Panc1 (cell line): Measurements from ENCODE around the gene FAM219B. TPM values are rescaled to one million over a fixed set of nuclear protein-coding genes. Genes with fewer than 3 reads are reported as not detected.
A peak's percentile ranks its signal among the peaks of the same experiment; 100 is the strongest.

Experiments used
- ATAC-seq: fragments of 200-7000 bp; cut with Tn5 transposase; 2 replicates; pipeline ENCODE4 v1.9.1; 2020; ENCODE audit warnings: mild to moderate bottlenecking, moderate library complexity
- BruUV-seq: library from RNA; stranded (reverse); fragments of 400-500 nt; replicated peaks from 2 replicates; lab custom pipeline; 2021; lab: Mats Ljungman, UMichigan
- CTCF ChIA-PET: fragments of 300-600 bp; sonication (Branson Sonifier 250); formaldehyde crosslinking; loops from one replicate; lab custom pipeline; 2022; ENCODE audit warnings: antibody characterized with exemption; lab: Charles Lee
- POLR2A ChIA-PET: fragments of 300-600 bp; sonication (Branson Sonifier 250); formaldehyde crosslinking; loops from one replicate; lab custom pipeline; 2022; ENCODE audit warnings: antibody characterized with exemption; lab: Charles Lee
- DNase-seq: peaks from one replicate; pipeline ENCODE4 v3.0.0-alpha.2; 2010; ENCODE audit warnings: low read depth, low spot score
- H3K27ac ChIP-seq: 2 replicates; pipeline ENCODE4 v1.5.1; 2011; ENCODE audit warnings: mild to moderate bottlenecking, low read length, inconsistent platforms
- H3K27me3 ChIP-seq: fragments of 200-500 bp; sonication (Bioruptor generic); 2 replicates; pipeline ENCODE4 v1.6.0; 2014; ENCODE audit warnings: low read length, inconsistent platforms; ENCODE audit not compliant: control insufficient read depth, insufficient read depth
- H3K36me3 ChIP-seq: fragments of 200-500 bp; sonication (Bioruptor generic); 2 replicates; pipeline ENCODE4 v1.5.1; 2014; ENCODE audit warnings: inconsistent platforms, mild to moderate bottlenecking, low read length, moderate library complexity; ENCODE audit not compliant: control insufficient read depth, insufficient read depth
- H3K4me1 ChIP-seq: 2 replicates; pipeline ENCODE4 v1.5.1; 2011; ENCODE audit warnings: inconsistent platforms, mild to moderate bottlenecking, low read length, moderate library complexity; ENCODE audit not compliant: control insufficient read depth, insufficient read depth
- H3K4me3 ChIP-seq, 2 experiments: 2 replicates each; pipeline ENCODE4 v1.5.1; 2011 to 2012; ENCODE audit warnings: low read depth in 2 of 2, low read length in 2 of 2, mild to moderate bottlenecking in 2 of 2, inconsistent platforms in 1 of 2, moderate library complexity in 1 of 2
- H3K9me3 ChIP-seq: fragments of 200-500 bp; sonication (Bioruptor generic); 2 replicates; pipeline ENCODE4 v1.5.1; 2014; ENCODE audit warnings: low read depth, mild to moderate bottlenecking, inconsistent platforms, low read length, moderate library complexity; ENCODE audit not compliant: control insufficient read depth, insufficient read depth
- CTCF ChIP-seq: fragments of 450-650 bp; IDR thresholded peaks from 2 replicates; pipeline ENCODE4 v1.5.1; 2017; ENCODE audit warnings: mild to moderate bottlenecking
- POLR2AphosphoS5 ChIP-seq: IDR thresholded peaks from 2 replicates; pipeline ENCODE4 v1.6.1; 2012; ENCODE audit warnings: mild to moderate bottlenecking, low read depth, low read length, moderate library complexity
- REST ChIP-seq, 2 experiments: IDR thresholded peaks; 2 replicates each; pipeline ENCODE4 v1.6.1; 2011 to 2012; ENCODE audit warnings: low read depth in 2 of 2, control low read depth in 1 of 2, low read length in 1 of 2, mild to moderate bottlenecking in 1 of 2, moderate library complexity in 1 of 2; ENCODE audit not compliant: insufficient read depth in 1 of 2
- SIN3A ChIP-seq: IDR thresholded peaks from 2 replicates; pipeline ENCODE4 v1.6.1; 2012; ENCODE audit warnings: low read depth, mild to moderate bottlenecking, low read length, moderate library complexity, borderline replicate concordance; ENCODE audit not compliant: insufficient read depth
- TCF7L2 ChIP-seq: IDR thresholded peaks from 2 replicates; pipeline ENCODE4 v1.6.1; 2011; ENCODE audit warnings: mild to moderate bottlenecking, low read depth, low read length, inconsistent platforms
- in situ Hi-C: cut with HindIII; loops from 2 replicates; pipeline ENCODE4 v1.10.0; 2016; ENCODE audit warnings: low sequenced_read_pairs, low pct_unique_long_range_greater_than_20kb
- intact Hi-C: fragments of 100-400 bp; cut with micrococcal nuclease; formaldehyde crosslinking; loops from one replicate; pipeline ENCODE4 v1.10.0; 2022; ENCODE audit not compliant: unreplicated experiment
- total RNA-seq: library from RNA; stranded (reverse); gene quantifications from one replicate; pipeline ENCODE4 v1.2.1, GENCODE V29; 2021; ENCODE audit not compliant: unreplicated experiment

The FAM219B gene
- total RNA-seq, 1 experiment from 2014 or later = 68.6 TPM

GRCh38 chr15:74906067-74906449 is 593 bp downstream of the FAM219B start:
- DNase-seq = no peak
- BruUV-seq = no TSS peak
- CTCF ChIA-PET = interaction anchor here (0.6 to 0.7 kb wide), 3 partner anchors 105 to 194 kb away, joined by 3 to 4 read pairs (median 3); no protein-coding TSS in a partner anchor
- in situ Hi-C loops (no loop called here), intact Hi-C loops (no loop called here)
- peak; percentile 51 for ATAC-seq
- POLR2A ChIA-PET = interaction anchor here (0.6 kb wide), 1 partner anchor 33 kb away, joined by 9 read pairs; no protein-coding TSS in a partner anchor
- Histone ChIP-seq H3K36me3 (peaks cover 18% of the 10 kb centered on the region; the same call in 1 of the 2 replicates), H3K27me3 (no peaks in the 10 kb centered on the region), H3K4me1 (peaks cover 13% of the 10 kb centered on the region), H3K4me3 (peak overlapping the region; percentile 89 to 94), H3K27ac (peak overlapping the region; percentile 95), H3K9me3 (no peaks in the 10 kb centered on the region)
- TF ChIP-seq SIN3A (no peak), TCF7L2 (no peak), REST (IDR thresholded peaks at IDR 0.05; ENCODE audit: insufficient read depth in 1 of 2, low read depth in 2 of 2, low read length in 1 of 2) (no peak), CTCF (no peak), POLR2AphosphoS5 (no peak)

GRCh38 chr15:74904190-74904805 is 2.4 kb downstream of the FAM219B start:
- intact Hi-C loops (no loop called here), in situ Hi-C loops (no loop called here)
- DNase-seq (no peak), ATAC-seq (no peak)
- H3K9me3 ChIP-seq = no peaks in the 10 kb centered on the region
- no TSS peak for BruUV-seq
- H3K27ac ChIP-seq = no peak overlapping the region
- peaks cover 18% of the 10 kb centered on the region; the same call in 1 of the 2 replicates for H3K36me3 ChIP-seq
- H3K4me3 ChIP-seq = no peak overlapping the region
- CTCF ChIA-PET = interaction anchor here (0.6 kb wide), 1 partner anchor 21 kb away, joined by 7 read pairs; no protein-coding TSS in a partner anchor
- H3K27me3 ChIP-seq = no peaks in the 10 kb centered on the region
- peaks cover 13% of the 10 kb centered on the region for H3K4me1 ChIP-seq
- POLR2A ChIA-PET = no interaction called here
- TF ChIP-seq POLR2AphosphoS5 (no peak), TCF7L2 (no peak), REST (IDR thresholded peaks at IDR 0.05; ENCODE audit: insufficient read depth in 1 of 2, low read depth in 2 of 2, low read length in 1 of 2) (no peak), SIN3A (no peak), CTCF (no peak)
